HFFc6 (cell line): Measurements from ENCODE around the gene KIF19. TPM values are rescaled to one million over a fixed set of nuclear protein-coding genes. Genes with fewer than 3 reads are reported as not detected.

Source experiments
- DNase-seq: peaks from one replicate; pipeline ENCODE4 v3.0.0-alpha.2; 2018
- H3K27ac Mint-ChIP-seq: 2 replicates; pipeline ENCODE4 v1.8.0; 2020; ENCODE audit warnings: mild to moderate bottlenecking, mixed read lengths
- H3K27me3 Mint-ChIP-seq: 2 replicates; pipeline ENCODE4 v1.8.0; 2021; ENCODE audit warnings: mild to moderate bottlenecking, moderate library complexity, mixed read lengths; ENCODE audit not compliant: insufficient read depth
- H3K36me3 Mint-ChIP-seq: 2 replicates; pipeline ENCODE4 v1.8.0; 2021; ENCODE audit warnings: low read depth, mixed read lengths
- H3K4me1 Mint-ChIP-seq: 2 replicates; pipeline ENCODE4 v1.8.0; 2020; ENCODE audit warnings: low read depth, mixed read lengths
- H3K4me3 Mint-ChIP-seq: 2 replicates; pipeline ENCODE4 v1.8.0; 2020; ENCODE audit warnings: mild to moderate bottlenecking, moderate library complexity, mixed read lengths
- H3K9me3 Mint-ChIP-seq: 2 replicates; pipeline ENCODE4 v1.8.0; 2020; ENCODE audit warnings: mild to moderate bottlenecking, mixed read lengths
- total RNA-seq, 6 experiments: library from RNA; stranded (reverse); fragmentation: NEBNext Ultra II Directional; extraction: Animal tissue kit (Norgen Biotek cat#: 25700); gene quantifications; 2 replicates in 1 of 6; 3 replicates in 5 of 6; pipeline ENCODE4 v1.2.3, GENCODE V29; 2021
- TF ChIP-seq, protein P1 (sequence below): fragments of 200-600 bp; sonication (generic); IDR thresholded peaks from 2 replicates; pipeline ENCODE4 v1.5.0; 2021; ENCODE audit warnings: antibody characterized with exemption, mild to moderate bottlenecking

The KIF19 gene
- total RNA-seq, 6 experiments from 2014 or later = not detected

DNA sequence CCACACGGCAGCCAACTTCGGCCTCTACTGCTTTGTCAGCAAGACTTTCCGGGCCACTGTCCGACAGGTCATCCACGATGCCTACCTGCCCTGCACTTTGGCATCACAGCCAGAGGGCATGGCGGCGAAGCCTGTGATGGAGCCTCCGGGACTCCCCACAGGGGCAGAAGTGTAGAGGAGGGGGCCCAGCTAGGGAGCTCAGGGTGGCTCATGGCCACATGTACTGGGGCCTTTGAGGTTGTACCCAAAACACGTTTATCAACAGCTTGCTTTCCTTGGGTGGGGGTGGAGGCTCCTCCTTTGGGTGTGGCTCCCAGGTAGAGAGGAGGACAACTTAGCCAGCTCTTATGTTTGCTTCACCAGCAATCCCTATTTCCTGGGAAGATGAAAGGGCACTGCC, 46.4 kb downstream of the KIF19 start:
- H3K9me3 Mint-ChIP-seq = peaks cover 49% of the 10 kb centered on the region
- peaks cover 4% of the 10 kb centered on the region; the same call in 1 of the 2 replicates for H3K36me3 Mint-ChIP-seq
- H3K27me3 Mint-ChIP-seq = no peaks in the 10 kb centered on the region; the same call in 1 of the 2 replicates
- TF ChIP-seq, protein P1, sequence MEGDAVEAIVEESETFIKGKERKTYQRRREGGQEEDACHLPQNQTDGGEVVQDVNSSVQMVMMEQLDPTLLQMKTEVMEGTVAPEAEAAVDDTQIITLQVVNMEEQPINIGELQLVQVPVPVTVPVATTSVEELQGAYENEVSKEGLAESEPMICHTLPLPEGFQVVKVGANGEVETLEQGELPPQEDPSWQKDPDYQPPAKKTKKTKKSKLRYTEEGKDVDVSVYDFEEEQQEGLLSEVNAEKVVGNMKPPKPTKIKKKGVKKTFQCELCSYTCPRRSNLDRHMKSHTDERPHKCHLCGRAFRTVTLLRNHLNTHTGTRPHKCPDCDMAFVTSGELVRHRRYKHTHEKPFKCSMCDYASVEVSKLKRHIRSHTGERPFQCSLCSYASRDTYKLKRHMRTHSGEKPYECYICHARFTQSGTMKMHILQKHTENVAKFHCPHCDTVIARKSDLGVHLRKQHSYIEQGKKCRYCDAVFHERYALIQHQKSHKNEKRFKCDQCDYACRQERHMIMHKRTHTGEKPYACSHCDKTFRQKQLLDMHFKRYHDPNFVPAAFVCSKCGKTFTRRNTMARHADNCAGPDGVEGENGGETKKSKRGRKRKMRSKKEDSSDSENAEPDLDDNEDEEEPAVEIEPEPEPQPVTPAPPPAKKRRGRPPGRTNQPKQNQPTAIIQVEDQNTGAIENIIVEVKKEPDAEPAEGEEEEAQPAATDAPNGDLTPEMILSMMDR = no peak
- no peak for DNase-seq
- H3K4me1 Mint-ChIP-seq = no peaks in the 10 kb centered on the region
- no peak overlapping the region for H3K27ac Mint-ChIP-seq
- no peak overlapping the region for H3K4me3 Mint-ChIP-seq

DNA sequence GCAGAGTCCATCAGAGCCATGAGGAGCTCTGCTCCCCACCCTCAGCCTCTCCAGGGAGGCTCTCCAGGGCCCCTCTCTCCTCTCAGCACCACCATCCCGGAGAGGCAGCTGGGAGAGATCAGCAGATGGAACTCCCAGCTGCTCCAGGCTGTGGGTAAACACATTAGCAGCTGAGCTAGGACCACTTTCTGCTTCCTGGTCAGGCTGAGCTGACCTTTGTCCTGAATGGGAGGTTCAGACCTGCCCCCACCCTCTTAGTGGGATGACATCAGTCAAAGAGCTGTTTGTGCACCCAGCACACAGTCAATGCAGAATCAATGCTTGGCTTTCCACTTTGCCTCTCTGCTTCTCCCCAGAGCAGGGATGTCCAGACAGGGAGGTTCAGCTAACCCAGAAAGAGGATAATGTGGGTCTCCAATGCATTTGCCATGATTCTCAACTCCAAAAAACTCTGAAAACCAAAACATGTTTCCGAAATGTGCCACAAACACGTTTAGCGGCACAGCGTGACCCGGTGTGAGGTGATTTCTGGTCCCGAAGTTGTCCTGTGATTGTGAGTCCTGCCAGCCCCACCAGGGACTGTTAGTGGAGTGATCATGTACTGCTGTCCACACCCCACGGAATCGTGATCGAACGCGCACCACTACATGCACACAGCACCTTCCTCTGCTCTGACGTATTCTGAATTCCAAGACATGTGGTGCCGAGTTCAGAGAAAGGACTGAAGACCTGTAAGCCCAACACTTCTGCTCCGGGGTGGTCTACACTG, 48.0 kb downstream of the KIF19 start:
- peaks cover 57% of the 10 kb centered on the region for H3K9me3 Mint-ChIP-seq
- no peak overlapping the region for H3K27ac Mint-ChIP-seq
- H3K4me1 Mint-ChIP-seq = no peaks in the 10 kb centered on the region
- TF ChIP-seq, protein P1 = no peak
- H3K36me3 Mint-ChIP-seq = peaks cover 4% of the 10 kb centered on the region; the same call in 1 of the 2 replicates
- no peak for DNase-seq
- H3K27me3 Mint-ChIP-seq = no peaks in the 10 kb centered on the region; the same call in 1 of the 2 replicates
- no peak overlapping the region for H3K4me3 Mint-ChIP-seq

DNA sequence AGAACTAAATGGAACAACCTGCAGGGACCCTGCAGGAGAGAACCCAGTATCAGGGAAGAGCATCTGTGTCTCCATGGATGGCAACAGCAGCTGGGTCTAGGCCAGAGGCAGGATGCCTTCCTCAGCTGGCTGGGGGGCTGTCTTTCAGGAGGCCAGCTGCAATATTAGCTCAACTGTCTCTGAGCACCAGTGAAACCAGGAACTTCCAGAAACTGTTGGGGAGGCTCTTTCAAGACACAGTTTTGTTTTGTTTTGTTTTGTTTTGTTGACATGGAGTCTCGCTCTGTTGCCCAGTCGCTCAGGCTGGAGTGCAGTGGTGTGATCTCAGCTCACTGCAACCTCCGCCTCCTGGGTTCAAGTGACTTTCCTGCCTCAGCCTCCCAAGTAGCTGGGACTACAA, 48.8 kb downstream of the KIF19 start:
- TF ChIP-seq, protein P1 = no peak
- Mint-ChIP-seq H3K36me3 (peaks cover 4% of the 10 kb centered on the region; the same call in 1 of the 2 replicates), H3K27ac (no peak overlapping the region), H3K9me3 (peaks cover 51% of the 10 kb centered on the region), H3K27me3 (no peaks in the 10 kb centered on the region), H3K4me3 (no peak overlapping the region), H3K4me1 (no peaks in the 10 kb centered on the region)
- no peak for DNase-seq

DNA sequence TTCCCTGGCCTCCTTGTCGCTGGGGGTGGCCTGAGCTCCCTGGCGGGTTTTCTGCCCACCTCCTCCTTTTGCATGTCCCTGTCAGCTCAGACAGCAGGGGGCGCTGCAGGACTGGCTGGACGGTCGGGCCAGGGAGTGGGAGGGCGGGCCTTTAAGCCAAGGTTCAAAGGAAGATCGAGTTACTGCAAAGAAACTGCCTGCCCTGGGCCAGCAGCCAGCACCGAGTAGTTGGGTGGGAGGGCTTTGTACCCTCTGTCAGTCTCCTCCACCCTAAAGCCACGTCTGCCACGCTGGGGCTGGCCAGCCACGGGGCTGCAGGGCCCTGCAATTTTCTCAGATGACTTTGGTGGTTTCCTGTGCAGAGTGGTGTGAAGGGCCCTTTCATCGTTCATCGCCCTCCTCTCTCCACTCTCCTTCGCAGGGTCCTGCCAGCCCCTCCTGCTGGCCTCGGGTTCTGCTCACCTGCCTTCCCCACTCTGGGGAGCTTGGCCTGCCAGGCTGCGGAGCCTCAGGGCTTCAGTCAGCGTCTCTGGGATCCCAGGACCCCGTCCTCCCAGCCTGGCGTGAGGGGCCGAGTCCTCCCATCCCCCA, 53.6 kb downstream of the KIF19 start:
- Mint-ChIP-seq H3K9me3 (peaks cover 45% of the 10 kb centered on the region), H3K4me3 (no peak overlapping the region), H3K36me3 (peaks cover 5% of the 10 kb centered on the region; the same call in 1 of the 2 replicates), H3K27ac (no peak overlapping the region), H3K27me3 (no peaks in the 10 kb centered on the region), H3K4me1 (no peaks in the 10 kb centered on the region)
- DNase-seq = no peak
- TF ChIP-seq, protein P1 = peak; percentile 73

DNA sequence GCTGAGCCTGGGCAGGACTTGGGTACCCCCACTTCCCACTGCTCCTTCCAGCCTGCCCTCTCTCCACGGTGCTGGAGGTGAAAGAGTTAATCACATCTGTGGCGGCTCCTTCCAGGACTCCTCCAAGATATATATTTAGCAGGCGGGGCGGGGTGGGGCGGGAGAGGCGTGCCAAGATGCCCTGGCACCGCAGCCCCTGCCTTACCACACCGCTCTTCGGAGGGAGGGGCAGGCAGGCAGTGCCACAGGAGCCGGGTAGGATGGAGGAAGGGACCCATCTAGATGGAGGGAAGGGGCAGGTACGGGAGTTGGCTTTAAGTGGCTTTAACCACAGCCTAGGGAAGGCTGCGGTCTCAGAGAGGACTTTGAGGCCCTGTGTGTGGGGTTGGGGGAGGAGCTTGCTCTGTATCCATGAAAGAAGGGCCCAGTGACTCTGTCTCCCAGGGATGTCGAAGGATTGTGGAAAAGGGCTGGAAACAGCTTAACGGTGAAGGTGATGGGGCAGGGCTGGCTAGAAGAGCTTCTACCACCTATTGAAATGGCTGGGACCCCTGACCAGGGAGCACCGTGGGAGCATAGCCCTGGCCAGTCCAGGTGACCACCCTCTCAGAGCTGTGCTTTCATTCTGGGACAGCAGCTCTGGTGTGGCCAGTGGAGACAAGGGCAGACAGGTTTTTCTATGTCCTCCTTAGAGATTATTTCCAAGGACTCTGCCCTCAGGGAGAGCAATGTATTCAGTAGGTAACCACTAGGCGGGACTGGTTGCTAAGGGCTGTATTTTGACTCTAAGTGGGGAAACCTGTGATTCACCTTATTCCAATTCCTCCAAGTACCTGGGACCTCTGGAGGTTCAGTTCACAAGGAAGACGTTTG, 54.3 kb downstream of the KIF19 start:
- peaks cover 45% of the 10 kb centered on the region for H3K9me3 Mint-ChIP-seq
- H3K36me3 Mint-ChIP-seq = peaks cover 5% of the 10 kb centered on the region; the same call in 1 of the 2 replicates
- no peak overlapping the region for H3K4me3 Mint-ChIP-seq
- no peak overlapping the region for H3K27ac Mint-ChIP-seq
- TF ChIP-seq, protein P1 = no peak
- H3K4me1 Mint-ChIP-seq = no peaks in the 10 kb centered on the region
- H3K27me3 Mint-ChIP-seq = no peaks in the 10 kb centered on the region
- DNase-seq = no peak
